Purkinje cell (primary cell): ENCODE measurements around the gene STOML1. TPM values are rescaled to one million over a fixed set of nuclear protein-coding genes. Genes with fewer than 3 reads are reported as not detected.

ENCODE experiments used
- polyA plus RNA-seq: library from polyadenylated mRNA; unstranded; fragments of >200 nt; fragmentation: Nextera tagmentation; gene quantifications from 2 replicates; pipeline ENCODE4 v1.2.1, GENCODE V29; 2014

The STOML1 gene
- polyA plus RNA-seq: 4.2 and 8.7 TPM in 2 replicates

GRCh38 chr15:73991726-73992593, at the start of gene STOML1:
Gene STOML1, minus strand, starts transcription at chr15:73992295. Its CDS starts 72 bp downstream, at chr15:73992223.

GRCh38 chr15:73994413-73994883, 2.4 kb upstream of the STOML1 start, which contains the start of gene PML:
Gene PML, plus strand, starts transcription at chr15:73994716. Its CDS starts 97 bp downstream, at chr15:73994813.

Other genes starting within 250 kb of the STOML1 start
- gene INSYN1, start 238.9 kb downstream of the STOML1 start, polyA plus RNA-seq: 1.6 and 3.0 TPM in 2 replicates
- gene TBC1D21, start 118.7 kb downstream of the STOML1 start, polyA plus RNA-seq: not detected in 2 replicates
- gene LOXL1, start 65.8 kb downstream of the STOML1 start, polyA plus RNA-seq: 2.2 TPM in 1 of 2 replicates, not detected in the other
- 1.5 and 4.8 TPM in 2 replicates for gene PML, start 2.4 kb upstream of the STOML1 start, polyA plus RNA-seq
- not detected in 2 replicates for gene GOLGA6A, start 90.3 kb upstream of the STOML1 start, polyA plus RNA-seq
- gene ISLR2, start 138.3 kb upstream of the STOML1 start, polyA plus RNA-seq: 0.23 TPM in 1 of 2 replicates, not detected in the other
- gene ISLR, start 181.4 kb upstream of the STOML1 start, polyA plus RNA-seq: 1.6 and 3.0 TPM in 2 replicates
- not detected in 2 replicates for gene STRA6, start 210.5 kb upstream of the STOML1 start, polyA plus RNA-seq
- not detected in 2 replicates for gene CCDC33, start 244.0 kb upstream of the STOML1 start, polyA plus RNA-seq